Activated T-cell treated with anti-CD3 and anti-CD28 coated beads, Interleukin-2, amount 50 U/mL, for 1 hour (primary cell): Measurements from ENCODE around the gene ARHGAP10.
"Not testable (repeated sequence)": the region's sequence is repeated elsewhere in the genome, so short reads cannot be mapped to it uniquely, and the experiment has no call there.

ENCODE experiments used
- DNase-seq: peaks from one replicate; pipeline ENCODE4 v3.0.0-alpha.2; 2020

Gene ARHGAP10

DNA sequence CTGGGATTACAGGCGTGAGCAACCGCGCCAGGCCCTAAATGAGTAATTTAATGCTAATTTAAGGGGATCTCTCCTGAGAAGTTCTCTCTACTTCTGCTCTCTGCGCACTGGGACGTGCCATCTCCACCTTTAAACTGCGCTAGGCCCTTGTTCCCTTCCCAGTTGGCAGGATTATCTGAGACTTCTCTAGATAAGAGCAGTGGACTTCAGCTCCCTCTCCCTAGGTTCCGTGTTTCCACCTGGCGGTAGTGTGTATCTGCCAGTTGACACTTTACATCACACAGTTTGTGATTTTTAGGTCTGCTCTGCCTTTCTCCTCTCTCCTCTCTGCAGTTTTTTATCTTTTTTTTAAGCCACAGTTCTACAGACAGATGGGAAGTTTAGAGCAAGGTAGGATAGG is 40.2 kb downstream of the ARHGAP10 start:
- DNase-seq: no peak

DNA sequence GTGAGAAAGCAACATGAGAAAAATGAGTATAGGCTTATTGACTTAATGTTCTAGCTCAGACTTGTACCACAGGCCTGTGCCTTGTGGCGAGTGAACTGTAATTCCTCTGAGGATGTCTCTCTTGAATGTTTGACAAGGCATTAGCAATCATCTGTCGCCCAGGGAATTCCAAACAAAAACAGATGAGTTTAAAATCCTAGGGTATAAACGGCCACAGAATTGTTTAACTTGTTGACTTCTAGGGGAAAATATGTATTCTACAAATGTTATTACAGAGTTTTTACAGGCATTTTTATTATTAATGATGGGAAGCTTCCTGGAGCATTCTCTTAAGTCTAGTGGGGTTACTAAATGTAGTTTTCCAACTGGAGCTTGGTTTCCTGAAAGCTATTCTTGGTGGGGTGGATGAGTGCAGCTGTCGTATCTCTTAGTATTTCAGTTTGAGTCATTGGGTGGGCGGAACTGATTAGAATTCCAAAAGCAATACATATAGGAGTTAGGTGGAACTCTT is 40.6 kb downstream of the ARHGAP10 start:
- no peak for DNase-seq

DNA sequence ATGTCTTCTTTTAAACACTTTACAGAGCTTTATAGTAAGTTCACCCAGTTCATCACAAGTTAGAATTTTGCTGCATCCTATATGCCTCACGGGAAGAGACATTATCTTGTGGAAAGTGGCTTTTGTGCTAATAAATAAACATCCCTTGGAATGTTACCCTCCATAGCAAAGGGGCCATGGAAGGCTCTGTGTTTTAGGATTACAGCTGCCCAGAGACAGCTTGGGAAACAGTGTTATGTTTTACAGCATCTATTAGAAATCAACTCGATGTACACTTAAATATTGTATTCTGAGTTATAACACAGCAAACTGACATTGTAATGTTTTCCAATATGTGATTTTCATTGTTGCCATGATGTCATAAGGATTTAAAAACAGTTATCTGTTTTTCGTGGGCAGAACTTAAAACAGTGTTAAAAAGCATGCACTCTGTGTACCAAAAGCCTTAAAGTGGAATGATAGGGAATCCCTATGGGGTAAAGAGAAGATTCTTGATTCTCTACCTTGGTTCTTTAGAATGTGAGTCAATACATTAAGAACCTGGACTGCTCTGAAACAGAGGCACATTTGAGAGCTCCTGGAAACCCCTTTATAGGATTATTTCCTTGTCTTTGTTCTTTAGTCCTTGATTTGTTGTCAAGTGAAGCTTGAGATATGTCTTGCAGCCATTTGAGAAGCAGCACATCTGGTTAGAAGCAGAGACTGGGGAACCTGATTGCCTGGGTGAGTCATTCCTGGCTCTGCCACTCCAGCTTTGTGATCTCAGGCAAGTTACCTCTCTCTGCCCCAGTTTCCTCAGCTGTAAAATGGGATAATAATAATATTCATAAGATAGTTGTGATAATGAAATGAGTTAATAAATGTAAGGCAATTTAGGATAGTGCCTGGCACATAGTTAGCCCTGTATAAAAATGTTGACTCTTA is 41.6 kb downstream of the ARHGAP10 start:
- no peak for DNase-seq

DNA sequence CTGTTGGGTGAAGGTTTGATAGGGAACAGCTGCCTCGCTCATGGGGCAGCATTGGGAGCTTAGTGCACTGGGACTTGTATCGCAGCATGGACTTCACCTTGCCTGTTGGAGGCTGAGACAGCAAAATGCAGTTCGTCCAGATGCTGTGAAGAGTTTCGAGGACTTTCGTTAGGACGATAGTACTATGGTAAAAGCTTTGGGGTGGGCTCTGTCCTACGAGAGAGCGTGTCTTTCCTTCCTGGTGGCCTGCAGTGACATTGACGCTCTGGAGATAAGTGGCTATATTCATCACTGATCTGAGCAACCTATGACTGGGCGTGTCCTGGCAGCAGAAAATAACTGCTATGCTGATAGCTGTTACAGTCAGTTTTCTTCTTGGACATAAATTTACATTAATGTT is 44.8 kb downstream of the ARHGAP10 start:
- DNase-seq: no peak

DNA sequence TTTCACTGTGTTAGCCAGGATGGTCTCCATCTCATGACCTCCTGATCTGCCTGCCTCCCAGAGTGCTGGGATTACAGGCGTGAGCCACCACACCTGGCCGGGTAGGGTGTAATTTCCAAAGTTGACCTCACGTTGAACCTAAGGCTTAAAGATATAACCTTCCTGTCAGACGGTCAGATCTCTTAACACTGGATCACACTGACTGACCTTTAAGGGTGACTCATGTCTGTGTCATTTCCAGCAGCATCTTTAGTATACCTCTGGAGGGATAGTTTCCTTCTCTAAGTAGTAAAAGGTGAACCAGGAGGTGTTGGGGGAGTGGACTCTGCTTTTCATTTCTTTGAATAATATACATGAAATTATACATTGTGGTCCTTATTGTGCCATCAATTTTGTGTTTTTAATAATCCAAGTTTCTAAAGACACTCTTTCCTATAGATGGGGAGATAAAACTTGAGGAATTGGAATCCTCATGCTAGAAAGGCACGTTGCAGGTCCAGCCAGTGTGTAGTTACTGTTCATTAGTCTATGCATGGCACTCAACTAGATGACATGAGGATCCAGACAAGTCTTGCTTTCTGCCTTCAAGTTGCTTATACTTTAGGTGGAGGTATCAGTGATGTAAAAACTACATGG is 45.7 kb downstream of the ARHGAP10 start:
- no peak for DNase-seq

DNA sequence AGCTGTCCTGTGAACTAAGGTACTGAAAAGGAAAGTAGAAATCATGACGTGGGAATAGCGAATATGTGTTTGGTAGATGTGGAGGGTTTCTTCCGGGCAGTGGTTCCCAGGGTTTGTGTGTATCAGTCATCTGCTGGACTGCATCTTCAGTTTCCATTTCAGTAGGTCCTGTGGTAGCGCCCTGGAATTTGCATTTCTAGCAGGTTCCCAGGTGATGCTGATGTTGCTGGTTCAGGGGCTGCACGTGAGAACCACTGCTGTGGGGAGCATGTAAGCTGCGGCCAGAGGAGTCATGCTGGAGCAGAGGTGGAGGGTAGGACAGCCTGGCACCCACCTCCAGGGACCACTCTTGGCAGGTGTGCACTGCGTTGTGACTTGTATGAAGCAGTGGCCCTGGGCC is 47.1 kb downstream of the ARHGAP10 start:
- no peak for DNase-seq

DNA sequence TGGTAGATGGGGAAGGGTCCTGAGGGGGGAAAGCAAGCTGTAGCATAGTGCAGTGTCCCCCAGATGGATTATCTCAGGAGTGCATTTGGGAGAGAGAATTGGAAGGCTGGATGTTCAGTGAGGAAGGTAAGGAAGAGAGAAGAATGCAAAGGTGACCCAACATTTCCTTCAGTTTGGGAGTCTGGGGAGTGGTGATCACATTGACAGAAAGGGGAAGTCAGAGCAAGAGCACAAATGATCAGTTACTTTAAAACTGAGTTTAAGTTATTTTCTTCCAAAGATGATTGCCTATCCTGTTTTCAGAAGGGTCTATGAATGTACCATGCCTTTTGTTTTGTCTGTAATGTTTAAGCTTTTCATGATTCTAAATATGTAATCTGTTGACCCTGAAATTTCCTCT is 47.6 kb downstream of the ARHGAP10 start:
- no peak for DNase-seq

DNA sequence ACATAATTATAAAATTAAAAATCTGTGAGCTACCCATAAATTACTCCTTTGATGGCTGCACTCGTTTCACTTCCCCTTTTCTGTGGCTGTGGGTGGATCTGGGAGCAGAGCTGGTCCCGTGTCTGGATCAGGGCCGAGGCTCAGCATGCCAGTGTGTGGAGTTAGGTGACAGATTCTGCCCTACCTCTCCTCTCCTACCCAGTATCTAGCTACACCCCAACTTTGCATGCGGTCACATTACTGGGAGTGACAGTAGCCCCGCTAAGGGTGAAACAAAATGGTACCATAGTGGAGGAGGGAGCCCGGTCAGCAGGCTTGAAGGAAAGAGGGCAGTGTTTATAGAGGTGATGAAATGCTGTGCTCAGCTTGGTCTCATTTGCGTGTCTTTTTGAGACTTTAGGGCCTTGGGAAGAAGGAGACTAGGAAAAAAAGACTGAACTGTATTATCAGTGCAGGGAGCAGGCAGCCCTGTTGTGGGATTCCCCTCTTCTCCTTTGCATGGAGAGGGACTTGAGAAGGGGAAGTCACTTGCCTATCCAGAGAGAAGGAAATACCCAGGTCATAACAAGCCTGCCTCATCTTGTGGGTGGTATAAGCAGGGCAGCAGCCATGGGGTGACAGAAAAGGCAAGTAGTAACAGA is 48.4 kb downstream of the ARHGAP10 start:
- DNase-seq: no peak

DNA sequence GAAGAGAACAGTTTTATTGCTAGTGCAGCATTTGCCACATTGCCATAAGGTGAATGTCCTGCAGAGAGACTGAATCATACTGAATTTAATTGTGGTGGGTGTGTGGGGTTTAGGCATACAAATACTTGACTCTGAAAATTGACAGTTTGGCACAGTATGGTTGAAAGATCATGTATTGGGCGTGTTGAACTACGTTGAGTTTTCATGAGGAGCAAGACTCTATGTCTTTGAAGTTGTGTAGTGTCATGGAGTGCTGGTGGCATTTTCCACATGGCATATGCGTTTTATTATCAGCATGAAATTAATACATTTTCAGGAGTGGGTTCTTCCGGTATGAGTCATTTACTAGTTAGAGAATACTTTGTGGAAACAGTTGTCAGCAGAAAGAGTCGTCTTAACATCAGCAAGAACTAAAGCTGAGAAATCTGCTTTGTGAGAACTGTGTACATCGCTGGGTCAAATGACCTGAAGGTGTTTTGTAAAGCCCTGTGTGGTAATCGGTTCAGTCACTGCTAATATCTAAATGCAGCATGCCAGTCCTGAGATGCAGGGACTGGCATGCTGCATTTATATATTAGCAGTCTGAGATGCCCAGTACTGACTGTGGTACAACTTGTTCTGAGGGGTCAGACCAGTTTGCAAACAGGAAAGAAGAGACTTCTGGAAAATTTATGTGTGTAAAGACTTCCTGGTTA is 50.3 kb downstream of the ARHGAP10 start:
- DNase-seq: no peak

DNA sequence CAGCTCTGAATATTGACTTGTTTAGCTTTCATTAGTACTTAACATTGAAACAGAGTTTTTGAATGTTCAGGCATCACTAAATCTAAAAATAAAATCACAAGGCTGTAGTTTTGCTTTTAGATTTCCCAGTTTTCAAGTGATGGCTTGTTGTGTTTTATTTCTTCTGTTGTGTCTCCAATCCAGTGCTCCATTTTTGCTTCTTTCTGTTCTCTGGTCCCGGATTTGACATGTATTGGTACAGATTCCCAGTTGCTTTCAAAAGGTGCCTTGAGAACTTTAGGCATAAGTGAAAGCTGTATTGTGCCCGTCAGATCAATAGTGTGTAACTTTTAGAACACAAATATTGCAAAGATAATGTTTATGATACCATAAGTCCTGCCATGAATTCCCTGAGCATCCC is 53.2 kb downstream of the ARHGAP10 start:
- no peak for DNase-seq

DNA sequence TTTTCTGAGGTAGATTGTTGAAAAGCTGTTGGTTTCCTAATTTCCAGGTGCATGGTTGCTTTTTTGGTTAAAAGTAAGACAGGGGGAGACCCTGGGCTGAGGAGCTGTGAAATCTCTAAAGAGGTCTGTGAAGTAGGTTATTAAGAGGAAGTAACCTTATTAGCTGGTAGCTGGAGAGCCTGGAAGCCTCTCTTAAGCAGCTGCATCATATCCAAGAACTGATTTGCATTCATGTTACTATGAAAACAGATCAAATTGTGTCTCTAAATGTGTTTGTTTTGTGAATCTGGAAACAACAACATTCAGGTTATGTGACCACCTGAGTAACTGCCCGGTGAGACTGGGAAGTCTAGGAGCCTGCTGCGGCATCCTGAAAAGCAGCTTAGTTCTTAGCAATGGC is 54.1 kb downstream of the ARHGAP10 start:
- DNase-seq: no peak

DNA sequence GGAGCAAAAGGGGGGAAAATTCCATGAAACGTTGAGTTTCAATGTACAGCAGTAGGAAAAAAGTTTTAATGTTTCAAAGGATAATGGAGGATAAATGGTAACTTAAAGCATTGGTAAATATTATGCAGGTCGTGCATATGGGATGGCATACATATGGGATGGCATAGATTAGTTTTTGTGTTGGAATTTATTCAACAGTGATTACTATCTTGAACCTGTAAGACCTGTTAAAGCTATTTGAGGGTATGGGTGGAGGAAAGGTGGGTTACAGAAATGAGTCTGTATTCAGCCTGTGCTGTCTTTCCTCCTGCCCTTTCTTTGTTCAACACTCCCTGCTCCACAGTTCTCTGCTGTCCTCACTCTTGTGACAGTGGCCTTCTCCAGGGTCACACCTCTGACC is 54.6 kb downstream of the ARHGAP10 start:
- DNase-seq: no peak

DNA sequence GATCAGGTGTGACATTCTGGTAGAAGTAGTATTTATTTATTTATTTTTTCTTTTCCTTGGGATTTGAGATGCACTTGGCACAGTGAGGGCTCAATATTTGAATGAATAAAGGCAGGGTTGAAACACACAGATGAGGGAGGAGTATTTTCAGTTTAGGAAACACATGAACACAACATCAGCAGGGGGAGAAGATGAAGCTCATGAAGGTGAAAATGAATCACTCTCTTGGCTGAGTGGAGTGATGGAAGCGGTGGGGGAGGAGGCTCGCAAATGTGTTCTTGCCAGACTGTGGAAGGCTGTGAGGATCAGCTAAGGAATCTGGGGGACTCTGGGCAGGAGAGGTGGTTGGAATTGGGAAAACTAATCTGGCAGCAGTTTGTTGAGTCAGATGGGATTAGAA is 55.3 kb downstream of the ARHGAP10 start:
- no peak for DNase-seq

DNA sequence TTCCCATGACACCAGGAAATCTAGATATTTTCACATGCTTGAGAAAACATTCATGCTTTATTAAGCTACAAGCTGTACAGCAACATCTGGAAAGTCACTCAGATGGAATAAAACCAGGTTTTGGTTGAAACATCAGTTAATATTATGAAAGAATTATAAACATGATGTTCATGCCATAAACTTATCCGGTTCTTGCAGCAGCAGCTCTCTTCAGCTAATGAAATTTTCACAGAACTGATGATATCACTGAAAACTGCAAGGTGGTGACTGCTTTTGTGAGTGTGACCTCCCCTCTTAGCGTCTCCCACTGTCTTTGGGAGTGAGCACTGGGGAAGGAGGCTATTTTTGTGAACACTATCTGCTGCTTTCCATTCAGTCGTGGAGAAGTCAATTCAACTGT is 56.9 kb downstream of the ARHGAP10 start:
- no peak for DNase-seq

DNA sequence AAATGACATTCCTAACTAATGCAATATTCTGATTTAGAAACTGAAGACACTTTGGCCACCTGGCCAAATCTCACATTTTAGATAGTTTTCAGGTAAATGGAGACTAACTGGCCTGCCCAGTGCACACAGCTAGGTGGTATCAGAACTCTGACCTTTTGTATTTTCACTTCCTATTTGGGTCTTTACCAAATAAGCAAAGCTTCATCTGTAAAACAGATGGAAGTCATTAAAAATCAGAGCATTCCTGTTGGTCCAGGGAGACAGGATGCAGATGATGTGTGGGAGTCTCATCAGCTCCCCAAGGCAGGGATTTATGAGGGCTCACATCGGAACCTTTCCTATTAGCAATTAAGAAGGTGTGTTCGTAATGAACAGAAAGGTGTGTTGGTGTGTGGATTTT is 57.7 kb downstream of the ARHGAP10 start:
- DNase-seq: no peak

DNA sequence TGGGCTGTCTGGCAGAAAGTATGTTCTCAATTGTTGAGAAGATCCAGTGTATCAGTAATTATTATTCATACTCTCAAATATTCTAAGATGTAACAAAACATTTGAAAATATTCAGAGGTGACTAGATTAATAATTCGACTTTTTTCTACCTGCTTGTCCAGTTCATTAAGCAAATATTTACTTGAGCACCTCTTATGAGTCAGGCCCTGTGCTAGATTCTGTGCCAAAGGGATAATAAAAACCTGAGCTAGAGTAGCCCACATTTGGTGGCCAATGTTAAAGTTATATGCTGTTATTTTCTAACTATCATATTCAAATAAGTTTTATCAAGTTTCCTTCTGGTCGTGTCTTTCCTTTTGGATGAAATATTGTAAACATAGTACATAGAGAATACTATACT is 58.5 kb downstream of the ARHGAP10 start:
- no peak for DNase-seq

DNA sequence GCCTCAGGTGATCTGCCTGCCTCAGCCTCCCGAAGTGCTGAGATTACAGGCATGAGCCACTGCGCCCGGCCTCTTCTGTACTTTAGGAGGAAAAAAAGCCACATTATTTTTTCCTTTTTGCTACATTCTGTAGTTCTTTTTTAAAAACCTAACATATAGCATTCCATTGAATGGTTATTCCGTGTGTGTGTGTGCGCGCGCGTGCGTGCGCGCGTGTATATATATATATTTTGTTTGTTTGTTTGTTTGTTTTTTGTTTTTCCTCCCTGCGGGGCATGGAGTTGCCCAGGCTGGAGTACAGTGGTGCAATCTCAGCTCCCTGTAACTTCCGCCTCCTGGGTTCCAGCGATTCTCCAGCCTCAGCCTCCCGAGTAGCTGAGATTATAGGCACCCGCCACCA is 59.5 kb downstream of the ARHGAP10 start:
- DNase-seq: no peak

DNA sequence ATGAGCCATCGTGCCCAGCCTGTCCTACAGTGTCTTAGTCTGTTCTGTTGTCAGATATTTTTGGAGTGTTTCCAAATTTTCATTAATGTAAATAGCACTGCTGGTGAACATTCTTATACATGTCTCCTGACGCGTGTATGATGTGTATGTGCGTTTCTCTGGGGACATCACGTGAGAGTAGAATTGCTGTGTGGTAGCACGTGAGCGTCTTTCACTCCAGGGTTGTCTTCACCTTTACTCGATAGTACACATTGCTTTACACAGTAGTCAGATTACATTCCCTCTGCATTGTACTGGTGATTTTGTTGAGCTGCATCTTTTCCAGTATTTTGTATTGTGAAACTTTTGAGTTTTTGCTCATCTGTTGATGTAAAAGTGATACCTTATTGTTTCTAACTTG is 60.0 kb downstream of the ARHGAP10 start:
- no peak for DNase-seq

DNA sequence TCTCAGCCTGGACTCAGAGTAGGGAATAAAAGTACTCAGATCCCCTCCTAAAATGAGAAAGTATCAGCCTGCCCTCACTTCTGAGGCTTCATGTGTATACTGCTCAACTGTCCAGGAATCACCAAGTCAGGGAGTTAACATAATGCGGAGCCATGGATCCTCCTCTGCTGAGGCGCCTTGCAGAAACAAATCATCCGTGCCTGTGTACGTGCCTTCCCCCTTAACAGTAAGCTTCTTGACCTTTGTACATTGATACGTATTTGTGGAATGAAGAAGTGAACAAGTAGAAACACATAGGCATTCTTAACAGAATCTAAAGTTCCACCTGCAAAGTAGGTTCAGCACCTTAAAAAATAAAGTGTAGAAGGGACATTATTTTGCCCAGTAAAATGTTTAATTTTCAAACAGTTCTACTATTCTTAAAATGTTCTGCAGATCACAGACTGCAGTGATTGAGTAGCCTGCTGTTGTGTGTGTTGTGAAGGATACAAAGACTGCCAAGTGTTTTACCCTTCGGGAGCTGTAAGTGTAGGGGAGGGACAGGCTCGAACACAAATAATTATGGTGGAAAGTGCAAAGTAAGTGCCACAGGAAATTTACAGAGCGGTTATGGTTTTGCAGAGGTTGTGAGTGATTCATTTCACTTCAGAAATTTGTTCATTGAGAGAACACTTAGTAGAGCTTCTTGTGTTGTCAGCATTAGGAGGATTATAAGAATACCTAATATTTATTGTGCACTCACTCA is 61.9 kb downstream of the ARHGAP10 start:
- no peak for DNase-seq

DNA sequence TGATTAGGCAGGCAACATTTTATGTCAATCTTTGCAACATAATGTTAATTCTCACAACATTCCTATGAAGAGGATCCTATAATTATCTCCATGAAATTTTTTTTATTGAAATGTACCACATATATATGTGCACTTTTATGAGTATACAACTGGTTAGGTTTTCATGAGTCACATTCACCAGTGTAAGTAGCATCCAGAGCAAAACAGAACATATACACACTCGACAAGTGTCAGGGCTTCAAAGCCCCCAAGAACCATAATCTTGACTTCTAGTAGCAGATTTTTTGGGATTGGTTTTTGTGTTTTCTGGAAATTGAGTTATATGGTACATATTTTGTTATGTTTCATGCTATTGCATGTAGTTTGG is 62.4 kb downstream of the ARHGAP10 start:
- no peak for DNase-seq

DNA sequence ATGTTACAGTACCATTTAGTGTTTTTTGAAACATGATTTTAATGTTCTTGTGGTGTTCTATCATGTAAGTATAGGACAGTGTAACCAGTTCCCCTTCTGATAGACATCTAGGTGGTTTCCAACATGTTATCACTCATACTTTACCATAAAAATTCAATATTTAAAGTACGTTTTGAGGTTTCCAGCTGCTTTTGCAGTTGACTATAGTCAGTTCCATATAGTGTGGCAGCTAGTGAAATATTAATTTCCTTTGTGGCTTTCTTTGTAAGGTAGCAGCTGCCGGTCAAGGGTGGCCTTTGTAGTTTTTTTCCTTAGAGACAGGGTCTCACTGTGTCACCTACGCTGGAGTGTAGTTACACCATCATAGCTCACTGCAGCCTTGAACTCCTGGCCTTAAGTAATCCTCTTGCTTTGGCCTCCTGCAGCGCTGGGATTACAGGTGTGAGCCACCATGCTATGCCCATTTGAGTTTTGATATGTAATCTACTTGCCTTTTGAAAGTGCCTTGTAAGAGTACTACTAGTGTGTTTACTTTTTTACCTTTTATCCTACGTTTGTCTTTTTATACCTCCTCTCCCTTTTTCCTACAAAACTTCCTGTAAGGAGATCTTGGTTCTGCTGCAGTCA is 63.0 kb downstream of the ARHGAP10 start:
- no peak for DNase-seq

DNA sequence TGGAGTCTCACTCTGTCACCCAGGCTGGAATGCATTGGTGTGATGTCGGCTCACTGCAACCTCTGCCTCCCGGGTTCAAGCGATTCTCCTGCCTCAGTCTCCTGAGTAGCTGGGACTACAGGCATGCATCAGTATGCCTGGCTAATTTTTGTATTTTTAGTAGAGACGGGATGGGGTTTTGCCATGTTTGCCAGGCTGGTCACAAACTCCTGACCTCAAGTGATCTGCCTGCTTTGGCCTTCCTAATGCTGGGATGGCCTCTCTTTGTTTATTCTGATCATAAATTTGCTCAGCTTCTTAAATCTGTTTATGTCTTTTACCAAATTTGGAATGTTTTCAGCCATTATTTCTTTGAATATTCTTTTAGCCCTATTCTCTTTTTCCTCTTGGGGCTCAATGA is 67.2 kb downstream of the ARHGAP10 start:
- not testable (repeated sequence) for DNase-seq
